Endothelial cell of umbilical vein (primary cell): Measurements from ENCODE around the gene KRTAP17-1. TPM values are rescaled to one million over a fixed set of nuclear protein-coding genes. Genes with fewer than 3 reads are reported as not detected.

Experiments
- Bru-seq: library from RNA; stranded (reverse); fragments of 400-500 nt; gene quantifications from one replicate; lab custom pipeline; 2021; lab: Mats Ljungman, UMichigan
- BruChase-seq, 2 experiments: library from RNA; stranded (reverse); fragments of 400-500 nt; gene quantifications; one replicate each; lab custom pipeline; 2021; lab: Mats Ljungman, UMichigan
- BruUV-seq: library from RNA; stranded (reverse); fragments of 400-500 nt; replicated peaks from 2 replicates; lab custom pipeline; 2021; lab: Mats Ljungman, UMichigan
- CTCF ChIA-PET: fragments of 300-600, 350-600 bp; sonication (Branson Sonifier 250); formaldehyde crosslinking; loops from one replicate; lab custom pipeline; 2021; ENCODE audit warnings: antibody characterized with exemption, inconsistent platforms; lab: Charles Lee
- POLR2A ChIA-PET: fragments of 300-600, 350-600 bp; sonication (Branson Sonifier 250); formaldehyde crosslinking; loops from one replicate; lab custom pipeline; 2021; ENCODE audit warnings: antibody characterized with exemption, inconsistent platforms; lab: Charles Lee
- DNase-seq: peaks from one replicate; pipeline ENCODE4 v3.0.0-alpha.2; 2011; ENCODE audit warnings: low read depth, low spot score
- FAIRE-seq: peaks from 2 replicates; lab custom pipeline; 2011; peaks lifted over from hg19 to GRCh38; lab: Jason Lieb, UNC
- H2AFZ ChIP-seq: 2 replicates; pipeline ENCODE4 v1.6.0; 2012; ENCODE audit warnings: low read depth, low read length, control low read depth, inconsistent platforms
- H3K27ac ChIP-seq: 2 replicates; pipeline ENCODE4 v1.5.1; 2011; ENCODE audit warnings: low read depth, mild to moderate bottlenecking, control low read depth, low read length, moderate library complexity; ENCODE audit not compliant: insufficient read depth
- H3K27me3 ChIP-seq, 2 experiments: 2 replicates each; pipeline versions ENCODE4 v1.6.0 to v1.6.1; 2011; ENCODE audit warnings: low read length in 2 of 2, mixed read lengths in 1 of 2; ENCODE audit not compliant: control insufficient read depth in 2 of 2, insufficient read depth in 2 of 2
- H3K36me3 ChIP-seq, 2 experiments: 2 replicates in 1 of 2; 3 replicates in 1 of 2; pipeline ENCODE4 v1.5.1; 2011; ENCODE audit warnings: low read length in 2 of 2, mild to moderate bottlenecking in 1 of 2, moderate library complexity in 1 of 2; ENCODE audit not compliant: control insufficient read depth in 2 of 2, insufficient read depth in 2 of 2; ENCODE audit errors: extremely low read depth in 1 of 2
- H3K4me1 ChIP-seq: 3 replicates; pipeline ENCODE4 v1.5.1; 2011; ENCODE audit warnings: mild to moderate bottlenecking, low read length; ENCODE audit not compliant: control insufficient read depth, insufficient read depth; ENCODE audit errors: extremely low read depth
- H3K4me2 ChIP-seq: 2 replicates; pipeline ENCODE4 v1.6.1; 2011; ENCODE audit warnings: low read length, control low read depth, mixed read lengths; ENCODE audit not compliant: insufficient read depth
- H3K4me3 ChIP-seq, 3 experiments: fragments of 200-600 bp in 1 of 3; sonication (generic), shearing (Covaris generic) in 1 of 3; replicated peaks in 1 of 3; 2 replicates each; pipeline ENCODE4 v1.5.1; 2011 to 2016; ENCODE audit warnings: control low read depth in 3 of 3, low read length in 3 of 3, mild to moderate bottlenecking in 2 of 3, inconsistent platforms in 1 of 3, low read depth in 1 of 3, moderate library complexity in 1 of 3; ENCODE audit not compliant: insufficient read depth in 1 of 3
- H3K79me2 ChIP-seq: 2 replicates; pipeline ENCODE4 v1.6.0; 2012; ENCODE audit warnings: low read length, inconsistent platforms; ENCODE audit not compliant: control insufficient read depth, insufficient read depth
- H3K9ac ChIP-seq: replicated peaks from 2 replicates; pipeline ENCODE3; 2011; ENCODE audit warnings: low read length, control low read depth; ENCODE audit not compliant: insufficient read depth; ENCODE audit errors: extremely low read depth
- H3K9me1 ChIP-seq: replicated peaks from 3 replicates; pipeline ENCODE4 v1.6.0; 2011; ENCODE audit warnings: mild to moderate bottlenecking, low read length; ENCODE audit not compliant: control insufficient read depth, insufficient read depth; ENCODE audit errors: extremely low read depth
- H3K9me3 ChIP-seq: replicated peaks from 2 replicates; pipeline ENCODE4 v1.5.1; 2012; ENCODE audit warnings: low read length, inconsistent platforms; ENCODE audit not compliant: control insufficient read depth, insufficient read depth
- H4K20me1 ChIP-seq: replicated peaks from 2 replicates; pipeline ENCODE3; 2011; ENCODE audit warnings: mild to moderate bottlenecking, low read length; ENCODE audit not compliant: control insufficient read depth, insufficient read depth; ENCODE audit errors: extremely low read depth
- EZH2 ChIP-seq: IDR thresholded peaks from 2 replicates; pipeline ENCODE4 v1.6.1; 2012; ENCODE audit warnings: borderline replicate concordance, low read depth, mild to moderate bottlenecking, moderate library complexity, low read length, inconsistent platforms; ENCODE audit not compliant: severe bottlenecking
- FOS ChIP-seq: IDR thresholded peaks from 2 replicates; pipeline ENCODE4 v1.6.1; 2011; ENCODE audit warnings: mild to moderate bottlenecking, low read length, moderate library complexity, borderline replicate concordance; ENCODE audit not compliant: insufficient read depth
- GATA2 ChIP-seq: IDR thresholded peaks from 2 replicates; pipeline ENCODE4 v1.7.0; 2011; ENCODE audit warnings: low read depth, mild to moderate bottlenecking, moderate library complexity, mixed read lengths, low read length; ENCODE audit not compliant: insufficient read length, insufficient read depth
- JUN ChIP-seq: IDR thresholded peaks from 2 replicates; pipeline ENCODE4 v1.6.1; 2011; ENCODE audit warnings: borderline replicate concordance, low read depth; ENCODE audit not compliant: insufficient read length, insufficient read depth
- POLR2A ChIP-seq: IDR thresholded peaks from 2 replicates; pipeline ENCODE4 v1.6.1; 2012; ENCODE audit warnings: low read depth, mild to moderate bottlenecking, control low read depth, low read length
- POLR2AphosphoS5 ChIP-seq: IDR thresholded peaks from 2 replicates; pipeline ENCODE4 v1.6.1; 2012; ENCODE audit warnings: low read depth, mild to moderate bottlenecking, control low read depth, low read length, moderate library complexity; ENCODE audit not compliant: insufficient read depth
- dilution Hi-C: fragments of 300-500 bp; cut with MboI; formaldehyde crosslinking; loops from one replicate; pipeline ENCODE4 v1.15.0; 2019; ENCODE audit warnings: low sequenced_read_pairs; ENCODE audit not compliant: extremely low pct_ligation_motif_present
- intact Hi-C: fragments of 100-400 bp; cut with micrococcal nuclease; formaldehyde crosslinking; loops from one replicate; pipeline ENCODE4 v1.10.0; 2022
- long read RNA-seq: library from polyadenylated mRNA; stranded (forward); transcript quantifications from one replicate; pipeline ENCODE4 v2.0.0, GENCODE V29; 2021
- polyA minus RNA-seq, 3 experiments: library from RNA; depleted of rRNA, polyadenylated mRNA; stranded (reverse); fragments of >200 nt; gene quantifications; 1 replicate in 1 of 3; 2 replicates in 2 of 3; pipeline ENCODE4 v1.2.3, GENCODE V29; 2011
- polyA plus RNA-seq, 4 experiments: library from polyadenylated mRNA; depleted of rRNA in 3 of 4; stranded (reverse) in 3 of 4; unstranded in 1 of 4; fragments of >200 nt; gene quantifications; 2 replicates each; pipeline versions ENCODE4 v1.2.1 to v1.2.3, GENCODE V29; 2011 to 2012; ENCODE audit warnings: missing spikeins in 1 of 4
- total RNA-seq: library from RNA; stranded (reverse); gene quantifications from 2 replicates; pipeline ENCODE4 v1.2.3, GENCODE V29; 2021
- TF ChIP-seq, protein P1 (sequence below), 2 donors: IDR thresholded peaks; 1 replicate in 1 of 2; 2 replicates in 1 of 2; pipeline ENCODE4 v1.5.1; 2011; ENCODE audit warnings: low read length in 2 of 2, mild to moderate bottlenecking in 2 of 2, moderate library complexity in 2 of 2, control low read depth in 1 of 2, inconsistent platforms in 1 of 2, low read depth in 1 of 2; ENCODE audit not compliant: insufficient read depth in 1 of 2; ENCODE audit errors: extremely low read depth in 1 of 2
- TF ChIP-seq, protein P2 (sequence below): IDR thresholded peaks from 2 replicates; pipeline ENCODE4 v1.6.1; 2011; ENCODE audit not compliant: insufficient read depth, insufficient read length

KRTAP17-1 gene, protein sequence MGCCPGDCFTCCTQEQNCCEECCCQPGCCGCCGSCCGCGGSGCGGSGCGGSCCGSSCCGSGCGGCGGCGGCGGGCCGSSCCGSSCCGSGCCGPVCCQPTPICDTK
- total RNA-seq (not detected in 2 replicates), polyA plus RNA-seq (not detected in 2 replicates), polyA minus RNA-seq (not detected in 2 replicates), Bru-seq, nascent RNA (not detected), BruChase-seq, experiment 1, labeled RNA remaining after a 6-hour chase (not detected), BruChase-seq, experiment 2, labeled RNA remaining after a 2-hour chase (not detected)
- not detected in 2 replicates for polyA plus RNA-seq (2011; cell fraction: cytosol; rRNA removed)
- polyA plus RNA-seq (2011; cell fraction: nucleus; rRNA removed): not detected in 2 replicates
- polyA plus RNA-seq (2012): not detected in 2 replicates
- polyA minus RNA-seq (2011; cell fraction: cytosol; rRNA and poly(A)+ RNA removed): not detected
- polyA minus RNA-seq (2011; cell fraction: nucleus; rRNA and poly(A)+ RNA removed): not detected in 2 replicates
- long read RNA-seq: 0 reads

DNA sequence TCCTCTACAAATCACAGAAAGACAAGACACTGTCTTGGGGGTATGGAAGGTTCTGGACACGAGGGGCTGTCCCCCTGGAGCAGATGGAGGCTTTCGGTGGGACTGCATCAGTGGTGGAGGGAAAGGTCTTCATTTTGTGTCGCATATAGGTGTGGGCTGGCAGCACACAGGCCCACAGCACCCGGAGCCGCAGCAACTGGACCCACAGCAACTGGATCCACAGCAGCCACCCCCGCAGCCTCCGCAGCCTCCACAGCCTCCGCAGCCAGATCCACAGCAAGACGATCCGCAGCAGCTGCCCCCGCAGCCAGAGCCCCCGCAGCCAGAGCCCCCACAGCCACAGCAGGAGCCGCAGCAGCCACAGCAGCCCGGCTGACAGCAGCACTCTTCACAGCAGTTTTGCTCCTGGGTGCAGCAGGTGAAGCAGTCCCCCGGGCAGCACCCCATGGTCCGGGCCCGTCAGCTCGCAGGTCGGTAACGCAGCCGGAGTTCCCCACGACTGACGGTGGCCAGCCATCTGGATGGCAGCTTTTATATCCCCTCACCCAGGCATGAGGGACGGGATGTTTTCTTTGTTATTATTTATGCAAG lies at the start of gene KRTAP17-1:
Gene KRTAP17-1, minus strand, starts transcription at position 507 of the 591 bp plus-strand sequence. Its CDS starts 60 bp downstream, at position 447.
- H3K4me1 ChIP-seq: no peaks in the 10 kb centered on the region
- H4K20me1 ChIP-seq: no peaks in the 10 kb centered on the region
- peaks cover 0 to 2% of the 10 kb centered on the region in 2 experiments for H3K27me3 ChIP-seq
- no peaks in the 10 kb centered on the region for H3K79me2 ChIP-seq
- H2AFZ ChIP-seq: no peak within 1 kb of the TSS
- ChIA-PET CTCF (no interaction called here), POLR2A (no interaction called here)
- H3K9me3 ChIP-seq: no peaks in the 10 kb centered on the region
- no TSS peak for BruUV-seq
- TF ChIP-seq GATA2: no peak
- TF ChIP-seq POLR2AphosphoS5: no peak
- H3K4me3 ChIP-seq: no peak within 1 kb of the TSS
- FAIRE-seq (no peak), DNase-seq (no peak)
- intact Hi-C loops: no loop called here
- H3K4me2 ChIP-seq: no peak within 1 kb of the TSS
- dilution Hi-C loops: no loop called here
- no peak within 1 kb of the TSS for H3K27ac ChIP-seq
- no peak within 1 kb of the TSS for H3K9ac ChIP-seq
- H3K9me1 ChIP-seq: no peaks in the 10 kb centered on the region
- no peaks in the 10 kb centered on the region for H3K36me3 ChIP-seq

DNA sequence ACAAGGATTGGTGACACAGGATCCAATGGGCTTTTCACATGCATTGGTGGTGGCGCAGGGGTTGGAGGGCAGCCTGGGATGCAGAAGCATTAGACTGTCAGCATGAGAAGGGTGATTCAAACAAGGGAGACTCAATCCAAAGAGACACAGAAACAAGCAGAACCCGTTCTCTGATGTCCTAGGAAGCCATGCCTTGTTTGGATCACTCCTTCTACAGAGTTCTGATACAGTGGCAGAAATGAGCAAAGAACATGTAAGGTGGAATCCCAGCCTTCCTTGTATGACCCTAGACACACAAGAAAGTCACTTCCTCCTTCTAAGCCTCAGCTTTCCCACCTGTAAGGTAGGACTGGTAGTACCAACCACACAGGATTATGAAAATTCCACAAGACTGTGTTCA lies 48.4 kb upstream of the KRTAP17-1 start:
- Histone ChIP-seq H3K9me3 (no peaks in the 10 kb centered on the region), H3K4me3 (no peak overlapping the region), H3K9me1 (no peaks in the 10 kb centered on the region), H3K79me2 (no peaks in the 10 kb centered on the region), H3K27ac (no peak overlapping the region), H3K4me2 (no peak overlapping the region), H3K9ac (no peak overlapping the region), H3K27me3 (no peaks in the 10 kb centered on the region), H3K4me1 (no peaks in the 10 kb centered on the region), H2AFZ (no peak overlapping the region), H4K20me1 (no peaks in the 10 kb centered on the region), H3K36me3 (no peaks in the 10 kb centered on the region)
- DNase-seq (no peak), FAIRE-seq (no peak)
- intact Hi-C loops (no loop called here), dilution Hi-C loops (no loop called here)
- ChIA-PET POLR2A (no interaction called here), CTCF (no interaction called here)
- TF ChIP-seq, protein P1, sequence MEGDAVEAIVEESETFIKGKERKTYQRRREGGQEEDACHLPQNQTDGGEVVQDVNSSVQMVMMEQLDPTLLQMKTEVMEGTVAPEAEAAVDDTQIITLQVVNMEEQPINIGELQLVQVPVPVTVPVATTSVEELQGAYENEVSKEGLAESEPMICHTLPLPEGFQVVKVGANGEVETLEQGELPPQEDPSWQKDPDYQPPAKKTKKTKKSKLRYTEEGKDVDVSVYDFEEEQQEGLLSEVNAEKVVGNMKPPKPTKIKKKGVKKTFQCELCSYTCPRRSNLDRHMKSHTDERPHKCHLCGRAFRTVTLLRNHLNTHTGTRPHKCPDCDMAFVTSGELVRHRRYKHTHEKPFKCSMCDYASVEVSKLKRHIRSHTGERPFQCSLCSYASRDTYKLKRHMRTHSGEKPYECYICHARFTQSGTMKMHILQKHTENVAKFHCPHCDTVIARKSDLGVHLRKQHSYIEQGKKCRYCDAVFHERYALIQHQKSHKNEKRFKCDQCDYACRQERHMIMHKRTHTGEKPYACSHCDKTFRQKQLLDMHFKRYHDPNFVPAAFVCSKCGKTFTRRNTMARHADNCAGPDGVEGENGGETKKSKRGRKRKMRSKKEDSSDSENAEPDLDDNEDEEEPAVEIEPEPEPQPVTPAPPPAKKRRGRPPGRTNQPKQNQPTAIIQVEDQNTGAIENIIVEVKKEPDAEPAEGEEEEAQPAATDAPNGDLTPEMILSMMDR (IDR thresholded peaks at IDR 0.05; ENCODE audit: extremely low read depth in 1 of 2, insufficient read depth in 1 of 2, low read depth in 1 of 2, low read length in 2 of 2): no peak
- TF ChIP-seq EZH2 (no peak), GATA2 (no peak), FOS (no peak), POLR2A (no peak), JUN (no peak)
- TF ChIP-seq, protein P2, sequence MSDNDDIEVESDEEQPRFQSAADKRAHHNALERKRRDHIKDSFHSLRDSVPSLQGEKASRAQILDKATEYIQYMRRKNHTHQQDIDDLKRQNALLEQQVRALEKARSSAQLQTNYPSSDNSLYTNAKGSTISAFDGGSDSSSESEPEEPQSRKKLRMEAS: no peak
- no TSS peak for BruUV-seq
